ENCODE measurements around the gene ATP6V1G2.

- TF ChIP-seq POLR2AphosphoS5 (IDR thresholded peaks at IDR 0.05) (no peak), CTCF (IDR thresholded peaks at IDR 0.05; ENCODE audit: poor library complexity, severe bottlenecking) (no peak), TAF1 (IDR thresholded peaks at IDR 0.05; ENCODE audit: low read depth) (no peak), EZH2 (IDR thresholded peaks at IDR 0.05; ENCODE audit: borderline replicate concordance, insufficient read depth, low read length, poor library complexity, severe bottlenecking) (no peak), SMC3 (conservative IDR thresholded peaks at IDR 0.05; ENCODE audit: poor library complexity) (no peak), REST (IDR thresholded peaks at IDR 0.05; ENCODE audit: borderline replicate concordance) (no peak), EP300 (conservative IDR thresholded peaks at IDR 0.05; ENCODE audit: poor library complexity, severe bottlenecking) (no peak)
Observed at GRCh38 chr6:31498748-31499147, 47.7 kb downstream of the ATP6V1G2 start.

Measured in neural cell (in vitro differentiated cells).